ENCODE measurements around the gene SLC16A8.

GRCh38 chr22:38098410-38099249 lies 14.6 kb upstream of the SLC16A8 start:
- TF ChIP-seq CTCF (IDR thresholded peaks at IDR 0.05) (no peak), POLR2A (IDR thresholded peaks at IDR 0.05) (no peak)

Measured in gastroesophageal sphincter (tissue), 3 donors.